Neural progenitor cell (in vitro differentiated cells): Measurements from ENCODE around the gene SC5D. TPM values are rescaled to one million over a fixed set of nuclear protein-coding genes. Genes with fewer than 3 reads are reported as not detected.

Experiments used
- DNase-seq: peaks from one replicate; pipeline ENCODE4 v3.0.0-alpha.2; 2016; ENCODE audit warnings: low spot score
- H2AFZ ChIP-seq: fragments of 200-600 bp; sonication (generic); replicated peaks from 2 replicates; pipeline ENCODE4 v1.6.1; 2016; ENCODE audit warnings: antibody characterized with exemption
- H3F3A ChIP-seq: fragments of 200-600 bp; sonication (generic); 2 replicates; pipeline ENCODE4 v1.6.1; 2016; ENCODE audit warnings: antibody characterized with exemption, low read depth
- H3K27ac ChIP-seq: fragments of 200-600 bp; sonication (generic); 2 replicates; pipeline ENCODE4 v1.5.1; 2016; ENCODE audit warnings: mild to moderate bottlenecking
- H3K27me3 ChIP-seq: fragments of 200-600 bp; sonication (generic); 2 replicates; pipeline ENCODE4 v1.6.1; 2016; ENCODE audit warnings: mild to moderate bottlenecking, moderate library complexity
- H3K36me3 ChIP-seq: fragments of 200-600 bp; sonication (generic); 2 replicates; pipeline ENCODE4 v1.5.1; 2016
- H3K4me1 ChIP-seq: fragments of 200-600 bp; sonication (generic); 2 replicates; pipeline ENCODE4 v1.6.1; 2016; ENCODE audit warnings: mixed run types
- H3K4me2 ChIP-seq: fragments of 200-600 bp; sonication (generic); 2 replicates; pipeline ENCODE4 v1.6.1; 2016
- H3K4me3 ChIP-seq: fragments of 200-600 bp; sonication (generic); 2 replicates; pipeline ENCODE4 v1.5.1; 2016
- H3K79me2 ChIP-seq: fragments of 200-600 bp; sonication (generic); 2 replicates; pipeline ENCODE4 v1.6.1; 2016; ENCODE audit warnings: low read depth
- H3K9ac ChIP-seq: fragments of 200-600 bp; sonication (generic); 2 replicates; pipeline ENCODE4 v1.6.1; 2016
- H3K9me3 ChIP-seq: fragments of 200-600 bp; sonication (generic); 2 replicates; pipeline ENCODE4 v1.5.1; 2016; ENCODE audit warnings: low read depth
- H4K20me1 ChIP-seq: fragments of 200-600 bp; sonication (generic); 2 replicates; pipeline ENCODE4 v1.6.1; 2016; ENCODE audit warnings: low read depth
- H3K27ac Mint-ChIP-seq: 3 replicates; pipeline ENCODE4 v1.8.0; 2021; ENCODE audit warnings: mixed read lengths
- H3K27me3 Mint-ChIP-seq: 2 replicates; pipeline ENCODE4 v1.8.0; 2022; ENCODE audit warnings: low read depth, mild to moderate bottlenecking, inconsistent platforms, moderate library complexity, mixed read lengths; ENCODE audit not compliant: insufficient read depth
- H3K36me3 Mint-ChIP-seq: 3 replicates; pipeline ENCODE4 v1.8.0; 2021; ENCODE audit warnings: mixed read lengths
- H3K4me1 Mint-ChIP-seq: 3 replicates; pipeline ENCODE4 v1.8.0; 2021; ENCODE audit warnings: mixed read lengths
- H3K4me3 Mint-ChIP-seq: 3 replicates; pipeline ENCODE4 v1.8.0; 2021; ENCODE audit warnings: mild to moderate bottlenecking, moderate library complexity, mixed read lengths
- H3K9me3 Mint-ChIP-seq: 3 replicates; pipeline ENCODE4 v1.8.0; 2020; ENCODE audit warnings: mixed read lengths
- CTCF ChIP-seq: fragments of 200-600 bp; sonication (generic); IDR thresholded peaks from 2 replicates; pipeline ENCODE4 v1.5.1; 2017; ENCODE audit warnings: antibody characterized with exemption, mild to moderate bottlenecking
- EZH2 ChIP-seq: fragments of 200-600 bp; sonication (generic); IDR thresholded peaks from 2 replicates; pipeline ENCODE4 v1.6.1; 2017; ENCODE audit warnings: antibody characterized with exemption, mild to moderate bottlenecking, moderate library complexity
- EZH2phosphoT487 ChIP-seq: fragments of 200-600 bp; sonication (generic); IDR thresholded peaks from 2 replicates; pipeline ENCODE4 v1.6.1; 2017; ENCODE audit warnings: antibody characterized with exemption
- total RNA-seq: library from RNA; depleted of rRNA; stranded (reverse); fragments of >200 nt; gene quantifications from 2 replicates; pipeline ENCODE4 v1.2.3, GENCODE V29; 2015; ENCODE audit warnings: low replicate concordance

SC5D gene
- total RNA-seq, 1 donor from 2014 or later: 80.7 TPM

GRCh38 chr11:121246769-121247035 is 45.9 kb upstream of the SC5D start:
- H3F3A ChIP-seq: peaks cover 50% of the 10 kb centered on the region
- TF ChIP-seq EZH2 (no peak), EZH2phosphoT487 (no peak), CTCF (no peak)
- H4K20me1 ChIP-seq: no peaks in the 10 kb centered on the region
- H3K9ac ChIP-seq: no peak overlapping the region
- H3K4me3 Mint-ChIP-seq: no peak overlapping the region
- H3K27me3 Mint-ChIP-seq: peaks cover 4% of the 10 kb centered on the region
- peaks cover 29% of the 10 kb centered on the region for H3K4me1 ChIP-seq
- H3K79me2 ChIP-seq: no peaks in the 10 kb centered on the region
- H3K27ac Mint-ChIP-seq: peak overlapping the region; percentile 76
- H3K9me3 Mint-ChIP-seq: peaks cover 4% of the 10 kb centered on the region
- no peaks in the 10 kb centered on the region for H3K36me3 Mint-ChIP-seq
- H3K36me3 ChIP-seq: no peaks in the 10 kb centered on the region
- H2AFZ ChIP-seq: peak overlapping the region; percentile 77
- H3K4me2 ChIP-seq: no peak overlapping the region
- peaks cover 41% of the 10 kb centered on the region for H3K4me1 Mint-ChIP-seq
- no peak overlapping the region for H3K4me3 ChIP-seq
- DNase-seq: peak; percentile 23
- H3K27me3 ChIP-seq: no peaks in the 10 kb centered on the region
- no peaks in the 10 kb centered on the region for H3K9me3 ChIP-seq
- peak overlapping the region; percentile 67 for H3K27ac ChIP-seq

GRCh38 chr11:121248496-121248895 is 44.1 kb upstream of the SC5D start:
- peaks cover 26% of the 10 kb centered on the region for H3K4me1 Mint-ChIP-seq
- Histone ChIP-seq H3K27ac (no peak overlapping the region), H3K36me3 (no peaks in the 10 kb centered on the region), H3K9ac (no peak overlapping the region), H3K79me2 (no peaks in the 10 kb centered on the region), H3K4me3 (no peak overlapping the region), H3K4me2 (no peak overlapping the region), H3K27me3 (no peaks in the 10 kb centered on the region), H3K4me1 (peaks cover 20% of the 10 kb centered on the region), H3K9me3 (no peaks in the 10 kb centered on the region), H4K20me1 (no peaks in the 10 kb centered on the region), H2AFZ (no peak overlapping the region), H3F3A (peaks cover 45% of the 10 kb centered on the region)
- H3K36me3 Mint-ChIP-seq: no peaks in the 10 kb centered on the region
- peaks cover 8% of the 10 kb centered on the region for H3K9me3 Mint-ChIP-seq
- TF ChIP-seq EZH2phosphoT487: no peak
- TF ChIP-seq CTCF: no peak
- no peak for TF ChIP-seq EZH2
- no peak overlapping the region for H3K27ac Mint-ChIP-seq
- peaks cover 6% of the 10 kb centered on the region for H3K27me3 Mint-ChIP-seq
- no peak for DNase-seq
- H3K4me3 Mint-ChIP-seq: no peak overlapping the region

- H3K4me3 ChIP-seq: no peak overlapping the region
- no peaks in the 10 kb centered on the region for H3K79me2 ChIP-seq
- Mint-ChIP-seq H3K4me3 (no peak overlapping the region), H3K4me1 (peaks cover 26% of the 10 kb centered on the region), H3K9me3 (peaks cover 10% of the 10 kb centered on the region), H3K36me3 (no peaks in the 10 kb centered on the region), H3K27ac (no peak overlapping the region), H3K27me3 (peaks cover 6% of the 10 kb centered on the region)
- no peaks in the 10 kb centered on the region for H4K20me1 ChIP-seq
- H3K4me1 ChIP-seq: peaks cover 20% of the 10 kb centered on the region
- no peaks in the 10 kb centered on the region for H3K36me3 ChIP-seq
- peak; percentile 51 for DNase-seq
- no peaks in the 10 kb centered on the region for H3K9me3 ChIP-seq
- no peak overlapping the region for H2AFZ ChIP-seq
- no peak overlapping the region for H3K4me2 ChIP-seq
- TF ChIP-seq EZH2phosphoT487: no peak
- peak; percentile 78 for TF ChIP-seq CTCF
- no peak overlapping the region for H3K27ac ChIP-seq
- peaks cover 45% of the 10 kb centered on the region for H3F3A ChIP-seq
- no peaks in the 10 kb centered on the region for H3K27me3 ChIP-seq
- H3K9ac ChIP-seq: no peak overlapping the region
These were observed 43.4 kb upstream of the SC5D start for GRCh38 chr11:121249039-121249663.
